Fibroblast of the aortic adventitia (primary cell): ENCODE results near the gene GLOD4. TPM values are rescaled to one million over a fixed set of nuclear protein-coding genes. Genes with fewer than 3 reads are reported as not detected.

Experiments used
- DNase-seq: peaks from one replicate; pipeline ENCODE4 v3.0.0-alpha.2; 2010; ENCODE audit warnings: low read depth
- H3K4me3 ChIP-seq: 2 replicates; pipeline ENCODE4 v1.5.1; 2011; ENCODE audit warnings: low read depth, mild to moderate bottlenecking, control low read depth, low read length, moderate library complexity
- CTCF ChIP-seq: IDR thresholded peaks from 2 replicates; pipeline ENCODE4 v1.5.1; 2011; ENCODE audit warnings: mild to moderate bottlenecking, low read length, control low read depth, inconsistent platforms; ENCODE audit not compliant: insufficient read depth
- total RNA-seq: library from RNA; depleted of rRNA; stranded (reverse); fragments of >200 nt; gene quantifications from 2 replicates; pipeline ENCODE4 v1.2.3, GENCODE V29; 2012; ENCODE audit warnings: low replicate concordance

Gene GLOD4
- total RNA-seq, 1 donor, result 49.9 TPM

- H3K4me3 ChIP-seq, result no peak overlapping the region
- no peak for TF ChIP-seq CTCF
- peak; percentile 19 for DNase-seq
Observed at GRCh38 chr17:824378-824777, 42.3 kb upstream of the GLOD4 start.

- no peak for DNase-seq
- H3K4me3 ChIP-seq, result no peak overlapping the region
- no peak for TF ChIP-seq CTCF
Observed at GRCh38 chr17:823501-823902, 41.4 kb upstream of the GLOD4 start.

GRCh38 chr17:819251-819650 is 37.2 kb upstream of the GLOD4 start:
- DNase-seq, result no peak
- TF ChIP-seq CTCF, result no peak
- H3K4me3 ChIP-seq, result no peak overlapping the region

GRCh38 chr17:814371-814770 is 32.3 kb upstream of the GLOD4 start:
- no peak for DNase-seq
- no peak overlapping the region for H3K4me3 ChIP-seq
- no peak for TF ChIP-seq CTCF

GRCh38 chr17:812638-813204 is 30.6 kb upstream of the GLOD4 start:
- no peak for DNase-seq
- TF ChIP-seq CTCF, result no peak

GRCh38 chr17:811051-811784 is 29.1 kb upstream of the GLOD4 start:
- DNase-seq, result no peak
- no peak overlapping the region for H3K4me3 ChIP-seq
- no peak for TF ChIP-seq CTCF

More at GRCh38 chr17:812638-813204, 30.6 kb upstream of the GLOD4 start:
- no peak overlapping the region for H3K4me3 ChIP-seq
